DND-41 (cell line): ENCODE measurements around the gene JKAMP.

ENCODE experiments used
- ATAC-seq: fragments of 200-7000 bp; cut with Tn5 transposase; 3 replicates; pipeline ENCODE4 v1.9.1; 2021; ENCODE audit warnings: low read depth; ENCODE audit not compliant: insufficient read depth
- DNase-seq: peaks from one replicate; pipeline ENCODE4 v3.0.0-alpha.2; 2020
- H2AFZ ChIP-seq: 2 replicates; pipeline ENCODE4 v1.6.0; 2012; ENCODE audit warnings: low read depth, low read length
- H3K27ac ChIP-seq: 2 replicates; pipeline ENCODE4 v1.5.1; 2012; ENCODE audit warnings: low read length, inconsistent platforms
- H3K27me3 ChIP-seq: fragments of 200-600 bp; sonication (generic); 2 replicates; pipeline ENCODE4 v1.6.0; 2012; ENCODE audit warnings: low read length, mild to moderate bottlenecking, inconsistent platforms; ENCODE audit not compliant: insufficient read depth, poor library complexity
- H3K36me3 ChIP-seq: 2 replicates; pipeline ENCODE4 v1.5.1; 2012; ENCODE audit warnings: low read length, inconsistent platforms; ENCODE audit not compliant: insufficient read depth
- H3K4me1 ChIP-seq: 2 replicates; pipeline ENCODE4 v1.5.1; 2012; ENCODE audit warnings: mild to moderate bottlenecking, low read length; ENCODE audit not compliant: insufficient read depth
- H3K4me2 ChIP-seq: 2 replicates; pipeline ENCODE4 v1.6.0; 2012; ENCODE audit warnings: mild to moderate bottlenecking, moderate library complexity, low read length, inconsistent platforms; ENCODE audit not compliant: insufficient read depth
- H3K4me3 ChIP-seq, 2 experiments: fragments of 200-600 bp in 1 of 2; shearing (Covaris generic) in 1 of 2; 2 replicates each; pipeline ENCODE4 v1.5.1; 2012 to 2016; ENCODE audit warnings: inconsistent platforms in 2 of 2, low read length in 2 of 2, mild to moderate bottlenecking in 2 of 2, low read depth in 1 of 2, moderate library complexity in 1 of 2
- H3K79me2 ChIP-seq: 2 replicates; pipeline ENCODE4 v1.6.0; 2012; ENCODE audit warnings: low read length, inconsistent platforms; ENCODE audit not compliant: insufficient read depth
- H3K9ac ChIP-seq: 2 replicates; pipeline ENCODE4 v1.6.0; 2012; ENCODE audit warnings: low read depth, mild to moderate bottlenecking, inconsistent platforms, low read length, moderate library complexity
- H3K9me3 ChIP-seq: 2 replicates; pipeline ENCODE4 v1.5.1; 2012; ENCODE audit warnings: low read length, moderate library complexity, mild to moderate bottlenecking, inconsistent platforms; ENCODE audit not compliant: insufficient read depth, severe bottlenecking
- H4K20me1 ChIP-seq: 2 replicates; pipeline ENCODE4 v1.6.0; 2012; ENCODE audit warnings: low read length; ENCODE audit not compliant: insufficient read depth
- CTCF ChIP-seq: IDR thresholded peaks from 2 replicates; pipeline ENCODE4 v1.5.1; 2012; ENCODE audit warnings: borderline replicate concordance, low read length, moderate library complexity, mild to moderate bottlenecking; ENCODE audit not compliant: poor library complexity, severe bottlenecking; ENCODE audit errors: extremely low read depth
- EZH2 ChIP-seq: IDR thresholded peaks from 3 replicates; pipeline ENCODE4 v1.6.1; 2012; ENCODE audit warnings: borderline replicate concordance, low read depth, mild to moderate bottlenecking, moderate library complexity, low read length, inconsistent platforms; ENCODE audit not compliant: severe bottlenecking

JKAMP gene

GRCh38 chr14:59500732-59501131, 16.4 kb downstream of the JKAMP start:
- Histone ChIP-seq H3K79me2 (no peaks in the 10 kb centered on the region), H4K20me1 (peaks cover 5% of the 10 kb centered on the region; the same call in 1 of the 2 replicates), H3K27me3 (no peaks in the 10 kb centered on the region), H3K4me3 (no peak overlapping the region), H3K27ac (no peak overlapping the region), H2AFZ (no peak overlapping the region), H3K4me1 (peaks cover 9% of the 10 kb centered on the region; the same call in 1 of the 2 replicates), H3K36me3 (peaks cover 59% of the 10 kb centered on the region), H3K9me3 (no peaks in the 10 kb centered on the region), H3K9ac (no peak overlapping the region), H3K4me2 (no peak overlapping the region)
- TF ChIP-seq CTCF (no peak), EZH2 (no peak)
- DNase-seq (no peak), ATAC-seq (no peak)

- Histone ChIP-seq H3K4me3 (no peak overlapping the region), H4K20me1 (peaks cover 3% of the 10 kb centered on the region; the same call in 1 of the 2 replicates), H3K36me3 (peaks cover 39% of the 10 kb centered on the region; the same call in 1 of the 2 replicates), H3K79me2 (no peaks in the 10 kb centered on the region), H3K4me1 (peaks cover 9% of the 10 kb centered on the region; the same call in 1 of the 2 replicates), H3K9ac (no peak overlapping the region), H3K9me3 (no peaks in the 10 kb centered on the region), H3K27me3 (no peaks in the 10 kb centered on the region), H3K4me2 (no peak overlapping the region), H2AFZ (no peak overlapping the region), H3K27ac (no peak overlapping the region)
- DNase-seq: no peak
- no peak for ATAC-seq
- TF ChIP-seq CTCF (no peak), EZH2 (no peak)
Observed at GRCh38 chr14:59503256-59503655, 18.9 kb downstream of the JKAMP start.

GRCh38 chr14:59507063-59507751, 22.9 kb downstream of the JKAMP start:
- H3K4me3 ChIP-seq: no peak overlapping the region
- H3K27ac ChIP-seq: no peak overlapping the region
- peaks cover 3% of the 10 kb centered on the region; the same call in 1 of the 2 replicates for H4K20me1 ChIP-seq
- H3K27me3 ChIP-seq: no peaks in the 10 kb centered on the region
- no peak overlapping the region for H3K4me2 ChIP-seq
- H3K9me3 ChIP-seq: no peaks in the 10 kb centered on the region
- H3K4me1 ChIP-seq: peaks cover 9% of the 10 kb centered on the region; the same call in 1 of the 2 replicates
- DNase-seq (peak; percentile 63), ATAC-seq (peak; percentile 83)
- H3K79me2 ChIP-seq: no peaks in the 10 kb centered on the region
- H3K9ac ChIP-seq: no peak overlapping the region
- H3K36me3 ChIP-seq: peaks cover 12% of the 10 kb centered on the region; the same call in 1 of the 2 replicates
- TF ChIP-seq CTCF: peak; percentile 85
- TF ChIP-seq EZH2: no peak
- no peak overlapping the region for H2AFZ ChIP-seq
